SU-DHL-6 (cell line): ENCODE measurements around the gene SLTM.
"Not testable (repeated sequence)": the region's sequence is repeated elsewhere in the genome, so short reads cannot be mapped to it uniquely, and the experiment has no call there.

Source experiments
- H2AFZ ChIP-seq: fragments of 200-600 bp; sonication (generic); 2 replicates; pipeline ENCODE4 v1.6.1; 2014; ENCODE audit warnings: low read depth, mild to moderate bottlenecking, moderate library complexity, mixed read lengths, antibody characterized with exemption, low read length; ENCODE audit not compliant: severe bottlenecking
- H3F3A ChIP-seq: fragments of 200-600 bp; shearing (Covaris generic); 2 replicates; pipeline ENCODE4 v1.6.0; 2016; ENCODE audit warnings: antibody characterized with exemption, mild to moderate bottlenecking; ENCODE audit not compliant: insufficient read depth
- H3K27ac ChIP-seq: fragments of 200-600 bp; sonication (generic); 2 replicates; pipeline ENCODE4 v1.5.1; 2016; ENCODE audit warnings: low read depth, mild to moderate bottlenecking, low read length, moderate library complexity, mixed read lengths
- H3K27me3 ChIP-seq: fragments of 200-600 bp; sonication (generic), shearing (Covaris generic); 2 replicates; pipeline ENCODE4 v1.6.0; 2014; ENCODE audit warnings: mild to moderate bottlenecking, low read length
- H3K36me3 ChIP-seq: fragments of 200-600 bp; sonication (generic); 2 replicates; pipeline ENCODE4 v1.6.1; 2014; ENCODE audit warnings: mild to moderate bottlenecking, low read length, mixed read lengths
- H3K4me2 ChIP-seq: fragments of 300-600, 200-600 bp; shearing (Covaris generic), sonication (generic); 2 replicates; pipeline ENCODE4 v1.6.0; 2014; ENCODE audit warnings: low read length, low read depth, mild to moderate bottlenecking; ENCODE audit not compliant: poor library complexity, severe bottlenecking
- H3K4me3 ChIP-seq: fragments of 200-600 bp; sonication (generic); 2 replicates; pipeline ENCODE4 v1.5.1; 2014; ENCODE audit warnings: antibody characterized with exemption, low read length, mild to moderate bottlenecking, mixed read lengths; ENCODE audit not compliant: insufficient read depth, poor library complexity, severe bottlenecking
- H3K79me2 ChIP-seq: fragments of 200-600 bp; sonication (generic); 2 replicates; pipeline ENCODE4 v1.6.1; 2014; ENCODE audit warnings: mild to moderate bottlenecking, low read length, moderate library complexity; ENCODE audit not compliant: insufficient read depth
- H3K9ac ChIP-seq: fragments of 200-600 bp; sonication (generic); 2 replicates; pipeline ENCODE4 v1.7.0; 2014; ENCODE audit warnings: mild to moderate bottlenecking, low read length
- H3K9me2 ChIP-seq: fragments of 200-600 bp; sonication (generic); replicated peaks from 2 replicates; pipeline ENCODE4 v1.6.1; 2014; ENCODE audit warnings: low read length; ENCODE audit not compliant: insufficient read depth
- H3K9me3 ChIP-seq: fragments of 200-600 bp; sonication (generic); 2 replicates; pipeline ENCODE4 v1.6.1; 2014; ENCODE audit warnings: low read length, mixed read lengths; ENCODE audit not compliant: insufficient read depth
- H4K20me1 ChIP-seq: fragments of 200-600 bp; sonication (generic); 2 replicates; pipeline ENCODE4 v1.6.1; 2014; ENCODE audit warnings: low read depth, mild to moderate bottlenecking, antibody characterized with exemption, low read length, moderate library complexity, mixed read lengths
- CTCF ChIP-seq: fragments of 200-600 bp; sonication (generic); IDR thresholded peaks from one replicate; pipeline ENCODE4 v1.5.1; 2017; ENCODE audit warnings: antibody characterized with exemption, mild to moderate bottlenecking, low read length, moderate library complexity; ENCODE audit not compliant: insufficient read depth, poor library complexity, severe bottlenecking
- EZH2phosphoT487 ChIP-seq: fragments of 200-600 bp; sonication (generic), shearing (Covaris generic); conservative IDR thresholded peaks from 2 replicates; pipeline ENCODE4 v1.6.1; 2018; ENCODE audit warnings: mild to moderate bottlenecking, antibody characterized with exemption, low read length, moderate library complexity, mixed read lengths

Gene SLTM

GRCh38 chr15:58886921-58887320 is 46.6 kb downstream of the SLTM start:
- Histone ChIP-seq H3K4me3 (no peak overlapping the region), H3K9me2 (no peaks in the 10 kb centered on the region), H3K27me3 (no peaks in the 10 kb centered on the region), H3K9ac (no peak overlapping the region), H3K36me3 (peaks cover 37% of the 10 kb centered on the region), H4K20me1 (no peaks in the 10 kb centered on the region), H3F3A (no peaks in the 10 kb centered on the region), H2AFZ (no peak overlapping the region), H3K4me2 (no peak overlapping the region), H3K79me2 (no peaks in the 10 kb centered on the region), H3K9me3 (no peaks in the 10 kb centered on the region), H3K27ac (no peak overlapping the region)
- TF ChIP-seq CTCF (no peak), EZH2phosphoT487 (no peak)

- not testable (repeated sequence) for H3K4me2 ChIP-seq, H3F3A ChIP-seq, H3K4me3 ChIP-seq, H3K27me3 ChIP-seq, H3K9me3 ChIP-seq, H2AFZ ChIP-seq, H3K9me2 ChIP-seq, H3K79me2 ChIP-seq, H3K27ac ChIP-seq, H3K9ac ChIP-seq, H4K20me1 ChIP-seq
- peaks cover 35% of the 10 kb centered on the region for H3K36me3 ChIP-seq
These were observed 49.6 kb downstream of the SLTM start for GRCh38 chr15:58883926-58884325.

GRCh38 chr15:58882243-58882642 is 51.2 kb downstream of the SLTM start:
- TF ChIP-seq EZH2phosphoT487 (no peak), CTCF (no peak)
- no peaks in the 10 kb centered on the region for H3K9me3 ChIP-seq
- no peaks in the 10 kb centered on the region for H3K79me2 ChIP-seq
- H3K4me2 ChIP-seq, result no peak overlapping the region
- no peaks in the 10 kb centered on the region for H3K9me2 ChIP-seq
- no peaks in the 10 kb centered on the region for H3F3A ChIP-seq
- no peaks in the 10 kb centered on the region for H3K27me3 ChIP-seq
- no peak overlapping the region for H3K4me3 ChIP-seq
- H3K9ac ChIP-seq, result no peak overlapping the region
- H3K36me3 ChIP-seq, result peaks cover 30% of the 10 kb centered on the region
- H4K20me1 ChIP-seq, result no peaks in the 10 kb centered on the region
- no peak overlapping the region for H2AFZ ChIP-seq
- H3K27ac ChIP-seq, result no peak overlapping the region

GRCh38 chr15:58880320-58880719 is 53.2 kb downstream of the SLTM start:
- Histone ChIP-seq H3K9me3 (no peaks in the 10 kb centered on the region), H3K27ac (no peak overlapping the region), H3K9ac (no peak overlapping the region), H3K36me3 (peaks cover 25% of the 10 kb centered on the region; the same call in 1 of the 2 replicates), H3K27me3 (no peaks in the 10 kb centered on the region), H3K4me2 (no peak overlapping the region), H3K4me3 (no peak overlapping the region), H3K9me2 (no peaks in the 10 kb centered on the region), H2AFZ (no peak overlapping the region), H3K79me2 (no peaks in the 10 kb centered on the region), H3F3A (0 out of 2 replicates have a peak, but pooled peaks cover 7% of the 10 kb centered on the region), H4K20me1 (no peaks in the 10 kb centered on the region)
- TF ChIP-seq EZH2phosphoT487, result no peak
- no peak for TF ChIP-seq CTCF
